ENCODE results near the gene NTHL1. TPM values are rescaled to one million over a fixed set of nuclear protein-coding genes. Genes with fewer than 3 reads are reported as not detected.

The NTHL1 gene
- total RNA-seq, 1 experiment from 2014 or later, result 52.0 TPM

- H4K5ac ChIP-seq (ENCODE audit: insufficient read length, low read depth, low read length), result no peak overlapping the region
- Mint-ChIP-seq H3K36me3 (ENCODE audit: insufficient read depth in 1 of 3, low read depth in 3 of 3) (peaks cover 0 to 25% (median 21%) of the 10 kb centered on the region in 3 experiments; a peak in 6 of 7 replicates), H3K9me3 (no peaks in the 10 kb centered on the region), H3K4me3 (peak overlapping the region; percentile 44 to 68; a peak in 4 of 5 replicates), H3K4me1 (no peaks in the 10 kb centered on the region), H3K27ac (no peak overlapping the region), H3K27me3 (ENCODE audit: low read depth) (no peaks in the 10 kb centered on the region)
- no peak overlapping the region for H4K8ac ChIP-seq (replicated peaks; ENCODE audit: insufficient read length, low read depth, low read length)
- peak; percentile 91 for DNase-seq
- no peak overlapping the region for H3K9ac ChIP-seq (ENCODE audit: extremely low read depth, insufficient read length, low read length)
- peak overlapping the region; percentile 9; the same call in 1 of the 2 replicates for H3K14ac ChIP-seq (ENCODE audit: insufficient read depth, low read length)
- no peak overlapping the region for H2BK15ac ChIP-seq (ENCODE audit: low read depth, low read length)
- no peak overlapping the region for H3K4ac ChIP-seq (ENCODE audit: low read depth, low read length)
- WGBS (ENCODE audit: extremely low coverage, insufficient read length, low lambda C conversion rate), result no CpG with 5 or more reads among the region's 101 CpGs
- H2BK120ac ChIP-seq (ENCODE audit: low read depth, low read length, poor library complexity, severe bottlenecking), result no peak overlapping the region
- no peak overlapping the region for H3T11ph ChIP-seq (ENCODE audit: low read length)
- no peaks in the 10 kb centered on the region for H3K79me2 ChIP-seq (ENCODE audit: insufficient read depth, low read length)
- H3K18ac ChIP-seq (ENCODE audit: insufficient read length, low read depth, low read length), result no peak overlapping the region
- H4K91ac ChIP-seq (ENCODE audit: insufficient read length, low read depth, low read length), result no peak overlapping the region
- H3K23me2 ChIP-seq (ENCODE audit: insufficient read length, low read depth, low read length, poor library complexity, severe bottlenecking), result no peaks in the 10 kb centered on the region
- no peak overlapping the region for H3K56ac ChIP-seq (ENCODE audit: insufficient read length, low read depth, low read length)
- no peaks in the 10 kb centered on the region for H3K9me3 ChIP-seq (ENCODE audit: control insufficient read depth, low read depth, low read length)
- no peaks in the 10 kb centered on the region for H4K20me1 ChIP-seq (ENCODE audit: control insufficient read depth, insufficient read depth, insufficient read length)
- no peak overlapping the region for H2BK12ac ChIP-seq (ENCODE audit: insufficient read length, low read depth, low read length)
- no peaks in the 10 kb centered on the region for H3K79me1 ChIP-seq (ENCODE audit: insufficient read depth, low read depth, low read length, poor library complexity, severe bottlenecking)
- H3K4me2 ChIP-seq (ENCODE audit: insufficient read depth, insufficient read length, low read length), result peak overlapping the region; percentile 13
- H3K4me1 ChIP-seq (ENCODE audit: insufficient read depth, low read length), result no peaks in the 10 kb centered on the region
- no peak overlapping the region for H2BK20ac ChIP-seq (ENCODE audit: low read depth, low read length, poor library complexity, severe bottlenecking)
- H3K27me3 ChIP-seq (ENCODE audit: insufficient read depth, low read length), result no peaks in the 10 kb centered on the region
- H3K27ac ChIP-seq (ENCODE audit: insufficient read length, low read depth, low read length), result no peak overlapping the region
- no peak overlapping the region for H2BK5ac ChIP-seq (ENCODE audit: insufficient read length, low read length)
- peak; percentile 68 for TF ChIP-seq CTCF (conservative IDR thresholded peaks at IDR 0.05)
- H2AK5ac ChIP-seq (ENCODE audit: insufficient read length, low read length), result no peak overlapping the region
- no peak overlapping the region for H3K23ac ChIP-seq (ENCODE audit: insufficient read length, low read depth, low read length)
- H2AFZ ChIP-seq (ENCODE audit: low read length), result no peak overlapping the region
These were observed 43.3 kb upstream of the NTHL1 start for GRCh38 chr16:2090777-2091546.
